Measurements from ENCODE around the gene KRT38.

- TF ChIP-seq, protein P1, sequence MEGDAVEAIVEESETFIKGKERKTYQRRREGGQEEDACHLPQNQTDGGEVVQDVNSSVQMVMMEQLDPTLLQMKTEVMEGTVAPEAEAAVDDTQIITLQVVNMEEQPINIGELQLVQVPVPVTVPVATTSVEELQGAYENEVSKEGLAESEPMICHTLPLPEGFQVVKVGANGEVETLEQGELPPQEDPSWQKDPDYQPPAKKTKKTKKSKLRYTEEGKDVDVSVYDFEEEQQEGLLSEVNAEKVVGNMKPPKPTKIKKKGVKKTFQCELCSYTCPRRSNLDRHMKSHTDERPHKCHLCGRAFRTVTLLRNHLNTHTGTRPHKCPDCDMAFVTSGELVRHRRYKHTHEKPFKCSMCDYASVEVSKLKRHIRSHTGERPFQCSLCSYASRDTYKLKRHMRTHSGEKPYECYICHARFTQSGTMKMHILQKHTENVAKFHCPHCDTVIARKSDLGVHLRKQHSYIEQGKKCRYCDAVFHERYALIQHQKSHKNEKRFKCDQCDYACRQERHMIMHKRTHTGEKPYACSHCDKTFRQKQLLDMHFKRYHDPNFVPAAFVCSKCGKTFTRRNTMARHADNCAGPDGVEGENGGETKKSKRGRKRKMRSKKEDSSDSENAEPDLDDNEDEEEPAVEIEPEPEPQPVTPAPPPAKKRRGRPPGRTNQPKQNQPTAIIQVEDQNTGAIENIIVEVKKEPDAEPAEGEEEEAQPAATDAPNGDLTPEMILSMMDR (IDR thresholded peaks at IDR 0.05): no peak
- TF ChIP-seq ZSCAN18 (CRISPR knock-in tag; IDR thresholded peaks at IDR 0.05) (no peak), FOXJ3 (CRISPR knock-in tag; IDR thresholded peaks at IDR 0.05; ENCODE audit: borderline replicate concordance) (no peak), RELA (CRISPR knock-in tag; IDR thresholded peaks at IDR 0.05; ENCODE audit: borderline replicate concordance) (no peak), NR2C2 (CRISPR knock-in tag; IDR thresholded peaks at IDR 0.05) (no peak), ZNF219 (CRISPR knock-in tag; IDR thresholded peaks at IDR 0.05; ENCODE audit: borderline replicate concordance) (no peak), ESRRA (CRISPR knock-in tag; IDR thresholded peaks at IDR 0.05; ENCODE audit: borderline replicate concordance) (no peak), TP53 (CRISPR knock-in tag; IDR thresholded peaks at IDR 0.05) (no peak), RORB (CRISPR knock-in tag; IDR thresholded peaks at IDR 0.05) (no peak), NFYB (CRISPR knock-in tag; conservative IDR thresholded peaks at IDR 0.05; ENCODE audit: low read depth) (no peak)
- TF ChIP-seq, protein P2, sequence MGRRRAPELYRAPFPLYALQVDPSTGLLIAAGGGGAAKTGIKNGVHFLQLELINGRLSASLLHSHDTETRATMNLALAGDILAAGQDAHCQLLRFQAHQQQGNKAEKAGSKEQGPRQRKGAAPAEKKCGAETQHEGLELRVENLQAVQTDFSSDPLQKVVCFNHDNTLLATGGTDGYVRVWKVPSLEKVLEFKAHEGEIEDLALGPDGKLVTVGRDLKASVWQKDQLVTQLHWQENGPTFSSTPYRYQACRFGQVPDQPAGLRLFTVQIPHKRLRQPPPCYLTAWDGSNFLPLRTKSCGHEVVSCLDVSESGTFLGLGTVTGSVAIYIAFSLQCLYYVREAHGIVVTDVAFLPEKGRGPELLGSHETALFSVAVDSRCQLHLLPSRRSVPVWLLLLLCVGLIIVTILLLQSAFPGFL (CRISPR knock-in tag; IDR thresholded peaks at IDR 0.05; ENCODE audit: borderline replicate concordance): no peak
- TF ChIP-seq, protein P3, sequence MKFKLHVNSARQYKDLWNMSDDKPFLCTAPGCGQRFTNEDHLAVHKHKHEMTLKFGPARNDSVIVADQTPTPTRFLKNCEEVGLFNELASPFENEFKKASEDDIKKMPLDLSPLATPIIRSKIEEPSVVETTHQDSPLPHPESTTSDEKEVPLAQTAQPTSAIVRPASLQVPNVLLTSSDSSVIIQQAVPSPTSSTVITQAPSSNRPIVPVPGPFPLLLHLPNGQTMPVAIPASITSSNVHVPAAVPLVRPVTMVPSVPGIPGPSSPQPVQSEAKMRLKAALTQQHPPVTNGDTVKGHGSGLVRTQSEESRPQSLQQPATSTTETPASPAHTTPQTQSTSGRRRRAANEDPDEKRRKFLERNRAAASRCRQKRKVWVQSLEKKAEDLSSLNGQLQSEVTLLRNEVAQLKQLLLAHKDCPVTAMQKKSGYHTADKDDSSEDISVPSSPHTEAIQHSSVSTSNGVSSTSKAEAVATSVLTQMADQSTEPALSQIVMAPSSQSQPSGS (CRISPR knock-in tag; IDR thresholded peaks at IDR 0.05; ENCODE audit: borderline replicate concordance, low read depth): no peak
These were observed 3.5 kb downstream of the KRT38 start for GRCh38 chr17:41437254-41437653.

All from WTC11 (cell line).